ENCODE data around the gene TPH2. TPM values are rescaled to one million over a fixed set of nuclear protein-coding genes. Genes with fewer than 3 reads are reported as not detected.

The TPH2 gene
- total RNA-seq, 1 experiment from 2014 or later = 0.83 TPM

- ATAC-seq (peak; percentile 97), DNase-seq (ENCODE audit: low spot score) (peak; percentile 75)
- Mint-ChIP-seq H3K4me3 (no peak overlapping the region), H3K36me3 (no peaks in the 10 kb centered on the region), H3K9me3 (peaks cover 1% of the 10 kb centered on the region; the same call in 1 of the 2 replicates), H3K27me3 (ENCODE audit: low read depth) (no peaks in the 10 kb centered on the region), H3K4me1 (peaks cover 6% of the 10 kb centered on the region), H3K27ac (no peak overlapping the region)
- ChIA-PET CTCF (interaction anchor here (0.6 to 1.3 kb wide), 26 partner anchors 9 to 455 kb away, joined by 3 to 10 read pairs (median 4); partner anchors contain the start of gene TRHDE), POLR2A (no interaction called here)
- TF ChIP-seq CTCF (IDR thresholded peaks at IDR 0.05) (peak; percentile 68), ZNF416 (CRISPR knock-in tag; IDR thresholded peaks at IDR 0.05) (no peak), SOX15 (CRISPR knock-in tag; IDR thresholded peaks at IDR 0.05) (no peak), RORB (CRISPR knock-in tag; IDR thresholded peaks at IDR 0.05) (no peak), MXD4 (CRISPR knock-in tag; IDR thresholded peaks at IDR 0.05; ENCODE audit: borderline replicate concordance) (no peak), JUN (CRISPR knock-in tag; IDR thresholded peaks at IDR 0.05) (no peak), OVOL2 (CRISPR knock-in tag; IDR thresholded peaks at IDR 0.05; ENCODE audit: borderline replicate concordance) (no peak)
- TF ChIP-seq, protein P1, sequence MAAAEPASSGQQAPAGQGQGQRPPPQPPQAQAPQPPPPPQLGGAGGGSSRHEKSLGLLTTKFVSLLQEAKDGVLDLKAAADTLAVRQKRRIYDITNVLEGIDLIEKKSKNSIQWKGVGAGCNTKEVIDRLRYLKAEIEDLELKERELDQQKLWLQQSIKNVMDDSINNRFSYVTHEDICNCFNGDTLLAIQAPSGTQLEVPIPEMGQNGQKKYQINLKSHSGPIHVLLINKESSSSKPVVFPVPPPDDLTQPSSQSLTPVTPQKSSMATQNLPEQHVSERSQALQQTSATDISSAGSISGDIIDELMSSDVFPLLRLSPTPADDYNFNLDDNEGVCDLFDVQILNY (CRISPR knock-in tag; IDR thresholded peaks at IDR 0.05) = no peak
- TF ChIP-seq, protein P2, sequence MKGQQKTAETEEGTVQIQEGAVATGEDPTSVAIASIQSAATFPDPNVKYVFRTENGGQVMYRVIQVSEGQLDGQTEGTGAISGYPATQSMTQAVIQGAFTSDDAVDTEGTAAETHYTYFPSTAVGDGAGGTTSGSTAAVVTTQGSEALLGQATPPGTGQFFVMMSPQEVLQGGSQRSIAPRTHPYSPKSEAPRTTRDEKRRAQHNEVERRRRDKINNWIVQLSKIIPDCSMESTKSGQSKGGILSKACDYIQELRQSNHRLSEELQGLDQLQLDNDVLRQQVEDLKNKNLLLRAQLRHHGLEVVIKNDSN (CRISPR knock-in tag; IDR thresholded peaks at IDR 0.05) = no peak
These were observed 78.5 kb downstream of the TPH2 start for GRCh38 chr12:72017054-72017651.

DNA sequence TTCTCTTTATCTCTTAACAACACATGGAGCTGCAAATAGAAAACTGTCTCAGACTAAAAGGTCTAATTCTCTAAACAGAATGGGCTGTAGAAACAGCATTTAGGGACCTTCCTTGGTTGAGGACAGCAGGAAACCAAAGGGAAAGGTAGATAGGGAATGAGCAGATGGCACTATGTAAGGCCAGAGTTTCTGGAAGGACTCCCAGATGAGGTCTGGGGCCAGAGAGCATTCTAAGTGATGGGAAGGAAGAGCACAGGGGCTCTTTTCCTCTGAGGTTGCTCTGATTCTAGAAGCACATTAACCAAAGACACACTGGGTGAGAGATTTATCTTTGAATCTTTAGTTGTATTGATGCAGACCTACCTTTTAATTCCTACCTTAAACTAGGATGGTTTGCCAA lies 79.4 kb downstream of the TPH2 start:
- H3K4me3 Mint-ChIP-seq = no peak overlapping the region
- H3K27ac Mint-ChIP-seq = no peak overlapping the region; the same call in 1 of the 2 replicates
- POLR2A ChIA-PET = no interaction called here
- 0 out of 2 replicates have a peak, but pooled peaks have one; percentile 28 for ATAC-seq
- H3K27me3 Mint-ChIP-seq (ENCODE audit: low read depth) = no peaks in the 10 kb centered on the region
- no peaks in the 10 kb centered on the region for H3K36me3 Mint-ChIP-seq
- no peak for TF ChIP-seq RORB (CRISPR knock-in tag; IDR thresholded peaks at IDR 0.05)
- TF ChIP-seq, protein P3, sequence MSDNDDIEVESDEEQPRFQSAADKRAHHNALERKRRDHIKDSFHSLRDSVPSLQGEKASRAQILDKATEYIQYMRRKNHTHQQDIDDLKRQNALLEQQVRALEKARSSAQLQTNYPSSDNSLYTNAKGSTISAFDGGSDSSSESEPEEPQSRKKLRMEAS (CRISPR knock-in tag; IDR thresholded peaks at IDR 0.05) = no peak
- no peak for TF ChIP-seq GRHL2 (CRISPR knock-in tag; IDR thresholded peaks at IDR 0.05; ENCODE audit: insufficient replicate concordance, severe bottlenecking)
- no peak for TF ChIP-seq ZNF671 (CRISPR knock-in tag; IDR thresholded peaks at IDR 0.05)
- TF ChIP-seq, protein P4, sequence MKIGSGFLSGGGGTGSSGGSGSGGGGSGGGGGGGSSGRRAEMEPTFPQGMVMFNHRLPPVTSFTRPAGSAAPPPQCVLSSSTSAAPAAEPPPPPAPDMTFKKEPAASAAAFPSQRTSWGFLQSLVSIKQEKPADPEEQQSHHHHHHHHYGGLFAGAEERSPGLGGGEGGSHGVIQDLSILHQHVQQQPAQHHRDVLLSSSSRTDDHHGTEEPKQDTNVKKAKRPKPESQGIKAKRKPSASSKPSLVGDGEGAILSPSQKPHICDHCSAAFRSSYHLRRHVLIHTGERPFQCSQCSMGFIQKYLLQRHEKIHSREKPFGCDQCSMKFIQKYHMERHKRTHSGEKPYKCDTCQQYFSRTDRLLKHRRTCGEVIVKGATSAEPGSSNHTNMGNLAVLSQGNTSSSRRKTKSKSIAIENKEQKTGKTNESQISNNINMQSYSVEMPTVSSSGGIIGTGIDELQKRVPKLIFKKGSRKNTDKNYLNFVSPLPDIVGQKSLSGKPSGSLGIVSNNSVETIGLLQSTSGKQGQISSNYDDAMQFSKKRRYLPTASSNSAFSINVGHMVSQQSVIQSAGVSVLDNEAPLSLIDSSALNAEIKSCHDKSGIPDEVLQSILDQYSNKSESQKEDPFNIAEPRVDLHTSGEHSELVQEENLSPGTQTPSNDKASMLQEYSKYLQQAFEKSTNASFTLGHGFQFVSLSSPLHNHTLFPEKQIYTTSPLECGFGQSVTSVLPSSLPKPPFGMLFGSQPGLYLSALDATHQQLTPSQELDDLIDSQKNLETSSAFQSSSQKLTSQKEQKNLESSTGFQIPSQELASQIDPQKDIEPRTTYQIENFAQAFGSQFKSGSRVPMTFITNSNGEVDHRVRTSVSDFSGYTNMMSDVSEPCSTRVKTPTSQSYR (CRISPR knock-in tag; IDR thresholded peaks at IDR 0.05) = no peak
- TF ChIP-seq GABPB1 (CRISPR knock-in tag; IDR thresholded peaks at IDR 0.05) = no peak
- no peak for TF ChIP-seq JUN (CRISPR knock-in tag; IDR thresholded peaks at IDR 0.05)
- TF ChIP-seq, protein P5, sequence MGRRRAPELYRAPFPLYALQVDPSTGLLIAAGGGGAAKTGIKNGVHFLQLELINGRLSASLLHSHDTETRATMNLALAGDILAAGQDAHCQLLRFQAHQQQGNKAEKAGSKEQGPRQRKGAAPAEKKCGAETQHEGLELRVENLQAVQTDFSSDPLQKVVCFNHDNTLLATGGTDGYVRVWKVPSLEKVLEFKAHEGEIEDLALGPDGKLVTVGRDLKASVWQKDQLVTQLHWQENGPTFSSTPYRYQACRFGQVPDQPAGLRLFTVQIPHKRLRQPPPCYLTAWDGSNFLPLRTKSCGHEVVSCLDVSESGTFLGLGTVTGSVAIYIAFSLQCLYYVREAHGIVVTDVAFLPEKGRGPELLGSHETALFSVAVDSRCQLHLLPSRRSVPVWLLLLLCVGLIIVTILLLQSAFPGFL (CRISPR knock-in tag; IDR thresholded peaks at IDR 0.05; ENCODE audit: borderline replicate concordance) = no peak
- no peak for TF ChIP-seq KAT7 (CRISPR knock-in tag; IDR thresholded peaks at IDR 0.05; ENCODE audit: borderline replicate concordance)
- TF ChIP-seq NR1H2 (CRISPR knock-in tag; IDR thresholded peaks at IDR 0.05) = no peak
- no peak for TF ChIP-seq TEAD1 (CRISPR knock-in tag; IDR thresholded peaks at IDR 0.05)
- TF ChIP-seq SMAD3 (CRISPR knock-in tag; IDR thresholded peaks at IDR 0.05; ENCODE audit: borderline replicate concordance) = no peak
- TF ChIP-seq NR3C1 (CRISPR knock-in tag; conservative IDR thresholded peaks at IDR 0.05; ENCODE audit: low read depth) = no peak
- TF ChIP-seq, protein P6, sequence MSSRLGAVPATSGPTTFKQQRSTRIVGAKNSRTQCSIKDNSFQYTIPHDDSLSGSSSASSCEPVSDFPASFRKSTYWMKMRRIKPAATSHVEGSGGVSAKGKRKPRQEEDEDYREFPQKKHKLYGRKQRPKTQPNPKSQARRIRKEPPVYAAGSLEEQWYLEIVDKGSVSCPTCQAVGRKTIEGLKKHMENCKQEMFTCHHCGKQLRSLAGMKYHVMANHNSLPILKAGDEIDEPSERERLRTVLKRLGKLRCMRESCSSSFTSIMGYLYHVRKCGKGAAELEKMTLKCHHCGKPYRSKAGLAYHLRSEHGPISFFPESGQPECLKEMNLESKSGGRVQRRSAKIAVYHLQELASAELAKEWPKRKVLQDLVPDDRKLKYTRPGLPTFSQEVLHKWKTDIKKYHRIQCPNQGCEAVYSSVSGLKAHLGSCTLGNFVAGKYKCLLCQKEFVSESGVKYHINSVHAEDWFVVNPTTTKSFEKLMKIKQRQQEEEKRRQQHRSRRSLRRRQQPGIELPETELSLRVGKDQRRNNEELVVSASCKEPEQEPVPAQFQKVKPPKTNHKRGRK (CRISPR knock-in tag; IDR thresholded peaks at IDR 0.05; ENCODE audit: borderline replicate concordance) = no peak
- no peak for TF ChIP-seq FOXP1 (CRISPR knock-in tag; IDR thresholded peaks at IDR 0.05; ENCODE audit: borderline replicate concordance)
- TF ChIP-seq ZSCAN18 (CRISPR knock-in tag; IDR thresholded peaks at IDR 0.05) = no peak
- TF ChIP-seq MYBL2 (CRISPR knock-in tag; IDR thresholded peaks at IDR 0.05) = no peak
- TF ChIP-seq FOXK1 (CRISPR knock-in tag; IDR thresholded peaks at IDR 0.05) = no peak
- CTCF ChIA-PET = no interaction called here
- DNase-seq (ENCODE audit: low spot score) = no peak
- peaks cover 6% of the 10 kb centered on the region for H3K4me1 Mint-ChIP-seq
- no peaks in the 10 kb centered on the region for H3K9me3 Mint-ChIP-seq

Measured in WTC11 (cell line).